Measurements from ENCODE around the gene TAF4.

Gene TAF4

GRCh38 chr20:62020935-62021701 lies 44.6 kb downstream of the TAF4 start:
- DNase-seq, result no peak

- no peak for DNase-seq
These were observed 45.7 kb downstream of the TAF4 start for GRCh38 chr20:62019881-62020492.

GRCh38 chr20:62019144-62019805 lies 46.4 kb downstream of the TAF4 start:
- DNase-seq, result no peak

GRCh38 chr20:62018437-62019143 lies 47.1 kb downstream of the TAF4 start:
- no peak for DNase-seq

GRCh38 chr20:62015540-62016288 lies 50.0 kb downstream of the TAF4 start:
- no peak for DNase-seq

- no peak for DNase-seq
These were observed 50.7 kb downstream of the TAF4 start for GRCh38 chr20:62014889-62015537.

DNA sequence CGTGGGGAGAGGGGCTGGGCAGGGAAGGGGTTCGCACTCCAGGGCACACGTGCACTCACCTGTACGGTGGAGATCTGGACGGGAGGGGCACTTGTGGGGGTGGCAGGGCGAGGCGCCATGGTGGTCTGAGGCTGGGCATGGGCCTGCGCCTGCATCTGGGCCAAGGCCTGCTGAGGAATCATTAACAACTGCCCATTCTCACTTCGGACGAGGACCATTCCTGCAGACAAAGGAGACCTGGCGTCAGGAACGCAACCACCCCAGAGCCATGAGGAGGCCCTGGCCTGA lies 51.2 kb downstream of the TAF4 start:
- no peak for DNase-seq

DNA sequence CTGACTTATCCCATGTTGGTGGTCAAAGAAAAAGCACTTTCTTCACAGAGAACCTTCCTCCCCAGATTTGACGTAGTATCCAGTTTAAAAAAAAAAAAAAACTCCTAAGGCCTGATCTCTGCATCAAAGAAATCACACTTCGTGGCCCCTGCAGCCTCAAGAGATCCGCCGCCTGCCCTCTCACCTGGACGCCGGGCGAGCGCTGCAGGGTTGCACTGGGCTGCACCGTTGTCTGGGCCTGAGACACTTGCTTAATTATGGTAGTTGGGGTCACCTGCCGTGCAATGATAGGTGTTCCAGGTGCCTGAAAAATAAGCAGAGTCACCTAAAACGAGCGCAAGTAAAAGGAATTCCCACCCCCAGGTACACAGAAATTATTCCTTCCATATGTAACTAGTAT lies 53.0 kb downstream of the TAF4 start:
- DNase-seq, result no peak

DNA sequence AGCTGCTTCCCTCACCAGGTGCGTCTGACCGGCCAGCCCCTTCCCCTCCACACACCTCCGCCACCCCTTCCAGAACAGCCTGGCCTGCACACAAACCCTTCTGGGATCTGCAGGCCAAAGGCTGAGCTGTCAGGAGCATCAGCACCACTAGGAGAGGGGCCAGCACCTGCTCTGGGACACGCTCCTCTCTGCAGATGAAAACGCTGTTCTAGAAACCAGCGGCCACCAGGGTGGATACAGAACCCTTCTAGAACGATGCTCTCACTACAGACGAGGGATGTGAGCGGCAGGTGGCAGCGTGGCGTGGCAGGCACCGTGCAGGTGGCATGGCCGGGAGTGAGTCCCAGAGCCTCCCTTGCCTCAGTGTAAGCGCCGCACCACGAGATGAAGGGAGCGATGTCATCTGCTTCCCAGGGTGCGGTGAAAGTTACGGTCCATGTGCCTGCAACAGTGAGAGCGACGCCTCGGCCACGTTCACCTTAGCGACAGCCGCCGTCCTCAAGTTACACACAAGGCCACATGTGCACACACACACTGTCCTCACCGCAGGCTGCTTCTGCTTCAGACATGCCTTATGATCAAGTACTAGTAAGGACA lies 53.6 kb downstream of the TAF4 start:
- no peak for DNase-seq

GRCh38 chr20:62011403-62011790 lies 54.3 kb downstream of the TAF4 start:
- no peak for DNase-seq

DNA sequence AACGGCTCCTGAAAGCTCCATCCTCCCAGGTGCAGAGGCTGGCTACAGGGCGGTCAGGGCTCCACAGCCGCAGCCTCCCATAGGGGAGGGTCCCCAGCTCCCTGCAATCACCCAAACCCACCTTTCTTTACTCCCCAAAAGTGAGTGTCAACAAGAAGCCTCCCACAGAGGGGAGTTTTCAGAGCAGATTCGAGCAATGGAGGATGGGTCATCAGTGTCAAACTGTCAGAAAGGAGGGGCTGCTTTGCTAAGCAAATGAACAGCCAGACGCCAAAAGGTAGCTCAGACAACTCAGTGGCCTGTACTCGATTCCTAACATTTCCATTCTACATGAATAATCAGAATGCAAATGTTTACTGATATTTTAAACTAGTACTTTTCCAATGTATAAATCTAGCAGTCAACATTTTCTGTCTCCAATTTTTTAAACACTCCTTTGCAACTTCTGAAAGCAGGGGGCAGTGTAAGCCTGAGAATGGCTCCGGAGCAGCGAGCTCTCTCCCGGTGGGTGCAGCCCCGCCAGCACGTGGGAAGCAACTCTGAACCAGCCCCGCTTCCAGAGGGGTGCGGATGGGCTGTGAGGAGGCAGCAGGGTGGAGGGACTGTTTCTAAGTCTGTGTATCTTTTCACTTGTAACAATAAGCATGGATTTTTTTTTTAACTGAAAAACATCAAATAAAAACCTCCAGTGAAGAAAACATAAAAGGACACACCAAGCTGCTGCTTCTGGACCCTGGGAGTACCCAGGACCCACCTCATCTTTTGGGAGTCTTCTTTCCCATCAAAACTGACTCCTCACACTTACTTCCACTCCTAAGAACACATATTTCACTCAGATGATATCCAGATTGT lies 54.9 kb downstream of the TAF4 start:
- DNase-seq, result peak; percentile 75

GRCh38 chr20:62009869-62010445 lies 55.7 kb downstream of the TAF4 start:
- no peak for DNase-seq

- DNase-seq, result no peak
These were observed 56.4 kb downstream of the TAF4 start for GRCh38 chr20:62009322-62009721.

DNA sequence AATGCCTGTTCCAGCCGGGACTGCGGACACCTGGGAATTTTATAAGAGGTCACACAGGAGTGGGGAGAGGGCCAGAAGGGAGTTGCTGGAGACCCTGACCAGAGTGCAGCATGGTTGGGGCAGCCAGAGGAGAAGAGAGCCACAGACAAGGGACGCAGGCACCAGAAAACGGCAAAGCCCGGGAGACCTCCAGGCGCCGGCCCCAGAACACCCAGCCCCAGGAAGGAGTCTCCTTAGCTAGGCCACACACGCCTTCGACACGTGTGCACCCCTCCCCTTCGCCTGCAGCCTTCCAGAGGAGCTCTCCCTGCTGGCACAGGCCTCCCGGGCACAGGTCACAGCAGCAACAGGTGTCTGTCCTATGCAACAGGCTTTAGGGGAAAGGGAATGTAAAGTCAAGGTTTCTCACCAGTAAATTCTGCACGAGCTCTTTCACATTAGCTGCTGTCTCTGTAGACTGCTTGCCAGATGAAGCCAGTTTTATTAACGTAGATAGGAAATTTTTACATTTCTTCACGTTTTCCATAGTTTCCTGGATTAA lies 57.0 kb downstream of the TAF4 start:
- DNase-seq, result no peak

- DNase-seq, result no peak
These were observed 58.5 kb downstream of the TAF4 start for GRCh38 chr20:62007127-62007647.

GRCh38 chr20:62006482-62006881 lies 59.2 kb downstream of the TAF4 start:
- DNase-seq, result no peak

GRCh38 chr20:62004614-62005013 lies 61.1 kb downstream of the TAF4 start:
- no peak for DNase-seq

- DNase-seq, result no peak
These were observed 61.9 kb downstream of the TAF4 start for GRCh38 chr20:62003567-62004405.

GRCh38 chr20:62002882-62003480 lies 62.7 kb downstream of the TAF4 start:
- no peak for DNase-seq
